Right lobe of liver (tissue), 6 donors: ENCODE results near the gene MEIKIN. TPM values are rescaled to one million over a fixed set of nuclear protein-coding genes. Genes with fewer than 3 reads are reported as not detected.

Experiments
- ATAC-seq, 4 donors: fragments of 200-7000 bp; cut with Tn5 transposase; one replicate each; pipeline ENCODE4 v1.9.1; 2020; ENCODE audit warnings: mild to moderate bottlenecking in 4 of 4, moderate library complexity in 4 of 4
- DNase-seq, 3 donors: peaks; one replicate each; pipeline ENCODE4 v3.0.0-alpha.2; 2020
- H3K27ac ChIP-seq, 3 donors: fragments of 200-600 bp; one replicate each; pipeline ENCODE4 v1.8.0; 2022
- H3K27me3 ChIP-seq, 2 donors: fragments of 200-600 bp; one replicate each; pipeline ENCODE4 v1.8.0; 2022
- H3K36me3 ChIP-seq, 4 donors: fragments of 200-600 bp; sonication (generic) in 1 of 4; one replicate each; pipeline versions ENCODE4 v1.5.1 to v1.8.0; 2017 to 2022; ENCODE audit warnings: control low read depth in 1 of 4
- H3K4me1 ChIP-seq, 4 donors: fragments of 200-600 bp; sonication (generic) in 1 of 4; one replicate each; pipeline versions ENCODE4 v1.5.1 to v1.8.0; 2017 to 2022; ENCODE audit warnings: control low read depth in 1 of 4
- H3K4me3 ChIP-seq, 3 donors: fragments of 200-600 bp; one replicate each; pipeline ENCODE4 v1.8.0; 2022
- H3K9me3 ChIP-seq, 4 donors: fragments of 200-600 bp; sonication (generic) in 1 of 4; one replicate each; pipeline versions ENCODE4 v1.5.1 to v1.8.0; 2017 to 2022; ENCODE audit warnings: control low read depth in 1 of 4
- POLR2A ChIP-seq: fragments of 450-650 bp; IDR thresholded peaks from one replicate; pipeline ENCODE4 v1.6.1; 2017; ENCODE audit warnings: antibody characterized with exemption, mild to moderate bottlenecking
- WGBS: methylation state at CpG from one replicate; pipeline ENCODE4 v1.1.6; 2018; ENCODE audit warnings: low coverage, low lambda C conversion rate; ENCODE audit not compliant: insufficient coverage; ENCODE audit errors: missing lambda C conversion rate; 5-methylcytosine and 5-hydroxymethylcytosine counted together
- intact Hi-C, 2 donors: fragments of 100-400 bp; cut with DNase I; formaldehyde crosslinking; loops; one replicate each; pipeline versions ENCODE4 v1.11.2 to v1.14.1; 2022
- total RNA-seq, 6 experiments: library from RNA; depleted of rRNA in 2 of 6; stranded (reverse); fragments of >200 nt in 2 of 6; fragmentation: NEBNext Ultra II Directional in 3 of 6; extraction: Animal tissue kit (Norgen Biotek cat#: 25700) in 3 of 6; gene quantifications; one replicate each; pipeline versions ENCODE4 v1.1.0 to v1.2.4, GENCODE V29; 2016 to 2023
- TF ChIP-seq, protein P1 (sequence below), 4 donors: fragments of 200-600 bp in 3 of 4; fragments of 450-650 bp in 1 of 4; IDR thresholded peaks; one replicate each; pipeline versions ENCODE4 v1.5.1 to v1.8.0; 2016 to 2022; ENCODE audit warnings: antibody characterized with exemption in 4 of 4, mild to moderate bottlenecking in 2 of 4
- donor health status: DM: no; HTN: yes; CAD: no.
- donor health status: DM: no; HTN: no; CAD: no.
- donor health status: DM: no; HTN: no; CAD: no.
- donor health status: DM: no; HTN: yes; CAD: no.
- donor health status: DM: no; HTN: yes; CAD: no.

The MEIKIN gene
- total RNA-seq, 6 experiments from 2014 or later, result 0.55 TPM; not detected in 5

DNA sequence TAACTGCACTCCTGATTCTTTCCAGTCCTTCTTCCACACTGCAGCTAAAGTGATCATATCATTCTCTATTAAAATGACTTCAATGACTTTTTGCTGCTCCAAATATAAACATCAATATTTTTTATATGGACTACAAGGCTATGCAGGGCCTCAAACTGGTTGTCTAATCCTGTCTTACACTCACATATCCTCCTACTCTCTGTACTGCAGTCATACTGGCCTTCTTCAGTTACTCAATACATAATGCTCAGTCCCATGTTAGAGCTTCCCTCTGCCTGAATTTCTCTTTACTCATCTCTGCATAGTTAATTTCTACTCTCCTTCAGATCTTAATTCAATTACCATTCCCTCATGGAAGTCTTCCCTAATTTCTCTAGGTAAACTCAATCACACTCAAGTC lies 3.4 kb downstream of the MEIKIN start:
- no peaks in the 10 kb centered on the region for H3K9me3 ChIP-seq
- DNase-seq (no peak), ATAC-seq (no peak)
- no peak for TF ChIP-seq POLR2A
- H3K27ac ChIP-seq, result no peak overlapping the region
- intact Hi-C loops, result no loop called here
- H3K36me3 ChIP-seq, result no peaks in the 10 kb centered on the region
- H3K4me1 ChIP-seq, result no peaks in the 10 kb centered on the region
- no peak overlapping the region for H3K4me3 ChIP-seq
- H3K27me3 ChIP-seq, result no peaks in the 10 kb centered on the region

GRCh38 chr5:131939690-131940345 lies 5.6 kb downstream of the MEIKIN start:
- Histone ChIP-seq H3K9me3 (no peaks in the 10 kb centered on the region), H3K27ac (no peak overlapping the region), H3K27me3 (no peaks in the 10 kb centered on the region), H3K36me3 (no peaks in the 10 kb centered on the region), H3K4me3 (no peak overlapping the region), H3K4me1 (no peaks in the 10 kb centered on the region)
- 57% methylated on average over 3 of the region's 3 CpGs for WGBS
- no peak for TF ChIP-seq POLR2A
- TF ChIP-seq, protein P1, sequence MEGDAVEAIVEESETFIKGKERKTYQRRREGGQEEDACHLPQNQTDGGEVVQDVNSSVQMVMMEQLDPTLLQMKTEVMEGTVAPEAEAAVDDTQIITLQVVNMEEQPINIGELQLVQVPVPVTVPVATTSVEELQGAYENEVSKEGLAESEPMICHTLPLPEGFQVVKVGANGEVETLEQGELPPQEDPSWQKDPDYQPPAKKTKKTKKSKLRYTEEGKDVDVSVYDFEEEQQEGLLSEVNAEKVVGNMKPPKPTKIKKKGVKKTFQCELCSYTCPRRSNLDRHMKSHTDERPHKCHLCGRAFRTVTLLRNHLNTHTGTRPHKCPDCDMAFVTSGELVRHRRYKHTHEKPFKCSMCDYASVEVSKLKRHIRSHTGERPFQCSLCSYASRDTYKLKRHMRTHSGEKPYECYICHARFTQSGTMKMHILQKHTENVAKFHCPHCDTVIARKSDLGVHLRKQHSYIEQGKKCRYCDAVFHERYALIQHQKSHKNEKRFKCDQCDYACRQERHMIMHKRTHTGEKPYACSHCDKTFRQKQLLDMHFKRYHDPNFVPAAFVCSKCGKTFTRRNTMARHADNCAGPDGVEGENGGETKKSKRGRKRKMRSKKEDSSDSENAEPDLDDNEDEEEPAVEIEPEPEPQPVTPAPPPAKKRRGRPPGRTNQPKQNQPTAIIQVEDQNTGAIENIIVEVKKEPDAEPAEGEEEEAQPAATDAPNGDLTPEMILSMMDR (IDR thresholded peaks at IDR 0.05), result no peak
- DNase-seq (no peak), ATAC-seq (no peak)
- intact Hi-C loops, result no loop called here

- WGBS, result 51% methylated on average over 2 of the region's 2 CpGs
- no peaks in the 10 kb centered on the region for H3K9me3 ChIP-seq
- no peak overlapping the region for H3K4me3 ChIP-seq
- DNase-seq, result no peak
- no peaks in the 10 kb centered on the region for H3K27me3 ChIP-seq
- intact Hi-C loops, result no loop called here
- no peak for ATAC-seq
- TF ChIP-seq POLR2A, result no peak
- TF ChIP-seq, protein P1 (IDR thresholded peaks at IDR 0.05), result no peak
- no peak overlapping the region for H3K27ac ChIP-seq
- no peaks in the 10 kb centered on the region for H3K4me1 ChIP-seq
- no peaks in the 10 kb centered on the region for H3K36me3 ChIP-seq
These were observed 13.2 kb downstream of the MEIKIN start for GRCh38 chr5:131932235-131932634.

DNA sequence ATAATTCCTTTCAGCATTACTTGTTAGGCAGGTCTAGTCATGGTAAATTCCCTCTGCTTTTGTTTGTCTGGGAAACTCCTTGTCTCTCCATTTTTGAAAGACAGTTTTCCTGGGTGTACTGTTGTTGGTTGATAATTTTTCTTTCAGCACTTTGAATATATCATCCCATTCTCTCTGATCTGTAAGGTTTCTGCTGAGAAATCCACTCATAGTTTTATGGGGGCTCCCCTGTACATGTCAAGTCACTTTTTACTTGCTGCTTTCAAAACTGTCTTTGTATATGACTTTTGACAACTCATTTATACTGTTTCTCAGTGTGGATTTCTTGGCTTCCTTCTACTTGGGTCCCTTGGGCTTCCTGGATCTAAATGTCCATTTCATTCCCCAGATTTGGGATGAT lies 16.5 kb downstream of the MEIKIN start:
- Histone ChIP-seq H3K27me3 (no peaks in the 10 kb centered on the region), H3K4me3 (no peak overlapping the region), H3K27ac (no peak overlapping the region), H3K36me3 (no peaks in the 10 kb centered on the region), H3K9me3 (no peaks in the 10 kb centered on the region), H3K4me1 (no peaks in the 10 kb centered on the region)
- ATAC-seq, result no peak
- DNase-seq, result no peak
- TF ChIP-seq, protein P1 (IDR thresholded peaks at IDR 0.05), result no peak
- no peak for TF ChIP-seq POLR2A
- intact Hi-C loops, result no loop called here

GRCh38 chr5:131926168-131926567 lies 19.3 kb downstream of the MEIKIN start:
- no peak for TF ChIP-seq POLR2A
- TF ChIP-seq, protein P1 (IDR thresholded peaks at IDR 0.05), result no peak
- intact Hi-C loops, result no loop called here
- Histone ChIP-seq H3K9me3 (no peaks in the 10 kb centered on the region), H3K4me1 (no peaks in the 10 kb centered on the region), H3K4me3 (no peak overlapping the region), H3K27me3 (no peaks in the 10 kb centered on the region), H3K36me3 (no peaks in the 10 kb centered on the region), H3K27ac (no peak overlapping the region)
- WGBS, result 66% methylated on average over 3 of the region's 3 CpGs
- DNase-seq, result no peak
- no peak for ATAC-seq
